Nephron (organoid): ENCODE measurements around the gene TXNRD2.
"Not testable (repeated sequence)": the region's sequence is repeated elsewhere in the genome, so short reads cannot be mapped to it uniquely, and the experiment has no call there.

Experiments used
- H3K27ac Mint-ChIP-seq, 3 experiments: 2 replicates each; pipeline ENCODE4 v1.8.0; 2020; ENCODE audit warnings: mixed read lengths in 3 of 3, mild to moderate bottlenecking in 2 of 3, moderate library complexity in 1 of 3
- H3K27me3 Mint-ChIP-seq: 2 replicates; pipeline ENCODE4 v1.8.0; 2021; ENCODE audit warnings: low read depth, mild to moderate bottlenecking, moderate library complexity, mixed read lengths
- H3K36me3 Mint-ChIP-seq: 2 replicates; pipeline ENCODE4 v1.8.0; 2020; ENCODE audit warnings: low read depth, mixed read lengths
- H3K4me1 Mint-ChIP-seq: 2 replicates; pipeline ENCODE4 v1.8.0; 2020; ENCODE audit warnings: mixed read lengths
- H3K4me3 Mint-ChIP-seq, 3 experiments: 2 replicates each; pipeline ENCODE4 v1.8.0; 2020; ENCODE audit warnings: mild to moderate bottlenecking in 3 of 3, mixed read lengths in 3 of 3, moderate library complexity in 2 of 3
- H3K9me3 Mint-ChIP-seq: 2 replicates; pipeline ENCODE4 v1.8.0; 2020; ENCODE audit warnings: mixed read lengths
- CTCF ChIP-seq, 3 experiments: fragments of 200-600 bp; sonication (generic); IDR thresholded peaks; one replicate each; pipeline ENCODE4 v1.5.0; 2021; ENCODE audit warnings: antibody characterized with exemption in 3 of 3; ENCODE audit not compliant: unreplicated experiment in 3 of 3

Gene TXNRD2

DNA sequence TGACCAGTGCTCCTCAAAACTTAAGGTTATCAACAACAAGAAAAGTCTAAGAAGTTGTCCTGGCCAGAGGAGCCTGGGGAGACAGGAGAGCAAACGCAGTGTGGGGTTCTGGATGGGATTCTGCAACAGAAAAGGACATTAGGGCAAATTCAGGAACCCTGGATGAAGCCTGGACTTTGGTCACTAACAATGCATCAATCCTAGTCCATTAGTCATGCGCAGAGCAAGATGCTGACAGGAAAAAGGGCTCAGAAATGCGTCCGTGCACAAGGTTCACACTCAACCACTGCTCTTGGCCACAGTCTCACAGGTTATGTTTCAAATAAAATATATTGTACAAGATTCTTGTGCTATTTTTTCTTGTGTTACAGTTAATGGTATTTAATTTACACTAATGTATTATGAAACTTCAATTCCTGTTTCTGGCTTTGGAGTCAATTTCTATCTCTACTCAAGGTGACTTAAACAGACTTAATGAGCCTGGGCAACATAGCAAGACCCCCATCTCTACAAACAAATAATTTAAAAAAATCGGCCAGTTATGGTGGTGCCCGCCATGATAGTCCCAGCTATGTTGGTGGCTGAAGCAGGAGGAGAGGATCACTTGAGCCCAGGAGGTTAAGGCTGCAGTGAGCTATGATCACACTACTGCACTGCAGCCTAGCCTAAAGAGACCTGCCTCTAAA is 100.5 kb downstream of the TXNRD2 start:
- no peak overlapping the region for H3K4me3 Mint-ChIP-seq
- H3K4me1 Mint-ChIP-seq: peaks cover 8% of the 10 kb centered on the region
- peaks cover 7% of the 10 kb centered on the region for H3K27me3 Mint-ChIP-seq
- no peaks in the 10 kb centered on the region for H3K36me3 Mint-ChIP-seq
- H3K27ac Mint-ChIP-seq: no peak overlapping the region
- H3K9me3 Mint-ChIP-seq: no peaks in the 10 kb centered on the region
- no peak for TF ChIP-seq CTCF (IDR thresholded peaks at IDR 0.05; ENCODE audit: unreplicated experiment in 3 of 3)

- Mint-ChIP-seq H3K4me1 (peaks cover 8% of the 10 kb centered on the region), H3K27ac (peak overlapping the region in 1 of 3 experiments; percentile 29), H3K36me3 (no peaks in the 10 kb centered on the region), H3K9me3 (no peaks in the 10 kb centered on the region), H3K27me3 (peaks cover 7% of the 10 kb centered on the region), H3K4me3 (no peak overlapping the region)
- TF ChIP-seq CTCF (IDR thresholded peaks at IDR 0.05; ENCODE audit: unreplicated experiment in 3 of 3): no peak
Observed at GRCh38 chr22:19840059-19840458, 101.6 kb downstream of the TXNRD2 start.

- H3K9me3 Mint-ChIP-seq: no peaks in the 10 kb centered on the region
- peaks cover 8% of the 10 kb centered on the region for H3K4me1 Mint-ChIP-seq
- peaks cover 7% of the 10 kb centered on the region for H3K27me3 Mint-ChIP-seq
- H3K36me3 Mint-ChIP-seq: no peaks in the 10 kb centered on the region
- no peak overlapping the region for H3K4me3 Mint-ChIP-seq
- H3K27ac Mint-ChIP-seq: no peak overlapping the region
- TF ChIP-seq CTCF (IDR thresholded peaks at IDR 0.05; ENCODE audit: unreplicated experiment in 3 of 3): no peak
Observed at GRCh38 chr22:19837915-19838314, 103.7 kb downstream of the TXNRD2 start.

DNA sequence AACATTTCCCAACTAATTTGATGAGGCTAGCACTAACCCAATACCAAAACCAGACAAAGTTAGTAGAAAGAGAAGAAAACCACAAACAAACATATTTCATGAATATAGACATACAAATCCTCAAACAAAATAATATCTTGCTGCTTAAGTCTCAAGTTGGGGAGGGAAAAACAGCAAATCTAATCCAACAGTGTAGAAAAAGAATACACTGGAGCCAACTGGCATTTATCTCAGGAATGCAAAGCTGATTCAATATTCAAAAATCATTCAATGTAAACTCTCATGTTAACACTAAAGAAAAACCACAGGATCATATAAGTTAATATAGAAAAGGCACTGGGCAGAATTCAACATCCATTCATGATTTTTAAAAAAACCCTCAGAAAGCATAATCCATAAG is 105.1 kb downstream of the TXNRD2 start:
- H3K36me3 Mint-ChIP-seq: no peaks in the 10 kb centered on the region
- TF ChIP-seq CTCF (IDR thresholded peaks at IDR 0.05; ENCODE audit: unreplicated experiment in 3 of 3): no peak
- H3K9me3 Mint-ChIP-seq: no peaks in the 10 kb centered on the region
- H3K27ac Mint-ChIP-seq: no peak overlapping the region
- peaks cover 4% of the 10 kb centered on the region for H3K27me3 Mint-ChIP-seq
- H3K4me3 Mint-ChIP-seq: no peak overlapping the region
- H3K4me1 Mint-ChIP-seq: peaks cover 1% of the 10 kb centered on the region

- Mint-ChIP-seq H3K4me1 (no peaks in the 10 kb centered on the region), H3K27ac (no peak overlapping the region), H3K27me3 (no peaks in the 10 kb centered on the region), H3K4me3 (no peak overlapping the region), H3K9me3 (no peaks in the 10 kb centered on the region), H3K36me3 (no peaks in the 10 kb centered on the region)
- no peak for TF ChIP-seq CTCF (IDR thresholded peaks at IDR 0.05; ENCODE audit: unreplicated experiment in 3 of 3)
Observed at GRCh38 chr22:19834599-19834998, 107.0 kb downstream of the TXNRD2 start.

DNA sequence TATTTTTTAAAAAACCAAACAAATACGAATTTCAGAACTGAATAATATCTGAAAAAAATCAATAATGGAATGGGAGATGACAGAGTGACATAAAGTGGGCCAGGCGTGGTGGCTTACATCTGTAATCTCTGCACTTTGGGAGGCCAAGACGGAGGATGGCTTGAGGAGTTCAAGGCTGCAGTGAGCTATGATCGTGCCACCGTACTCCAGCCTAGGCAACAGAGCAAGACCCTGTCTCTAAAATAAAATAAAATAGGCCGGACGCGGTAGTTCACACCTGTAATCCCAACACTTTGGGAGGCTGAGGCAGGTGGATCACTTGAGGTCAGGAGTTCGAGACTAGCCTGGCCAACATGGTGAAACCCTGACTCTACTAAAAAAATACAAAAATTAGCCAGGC is 108.3 kb downstream of the TXNRD2 start:
- H3K27ac Mint-ChIP-seq, H3K9me3 Mint-ChIP-seq, H3K4me3 Mint-ChIP-seq, H3K4me1 Mint-ChIP-seq, H3K36me3 Mint-ChIP-seq, H3K27me3 Mint-ChIP-seq: not testable (repeated sequence)
